Measurements from ENCODE around the gene PTPRS. TPM values are rescaled to one million over a fixed set of nuclear protein-coding genes. Genes with fewer than 3 reads are reported as not detected.
A peak's percentile ranks its signal among the peaks of the same experiment; 100 is the strongest.

PTPRS gene
- total and polyA plus RNA-seq, 2 of the 13 experiments (the other 11 are each of a cell fraction or from before 2014, with no cell fraction given): 32.7 to 43.9 TPM

GRCh38 chr19:5343848-5344247 is 3.2 kb upstream of the PTPRS start (continued):
- no peak for TF ChIP-seq SNRNP70 (IDR thresholded peaks at IDR 0.05; ENCODE audit: low read depth, low read length)
- no peak for TF ChIP-seq CCDC6 (CRISPR knock-in tag; IDR thresholded peaks at IDR 0.05)
- TF ChIP-seq ZNF224 (CRISPR knock-in tag; IDR thresholded peaks at IDR 0.05): 0 out of 2 replicates have a peak, but pooled peaks have one; percentile 46
- TF ChIP-seq, protein P1, sequence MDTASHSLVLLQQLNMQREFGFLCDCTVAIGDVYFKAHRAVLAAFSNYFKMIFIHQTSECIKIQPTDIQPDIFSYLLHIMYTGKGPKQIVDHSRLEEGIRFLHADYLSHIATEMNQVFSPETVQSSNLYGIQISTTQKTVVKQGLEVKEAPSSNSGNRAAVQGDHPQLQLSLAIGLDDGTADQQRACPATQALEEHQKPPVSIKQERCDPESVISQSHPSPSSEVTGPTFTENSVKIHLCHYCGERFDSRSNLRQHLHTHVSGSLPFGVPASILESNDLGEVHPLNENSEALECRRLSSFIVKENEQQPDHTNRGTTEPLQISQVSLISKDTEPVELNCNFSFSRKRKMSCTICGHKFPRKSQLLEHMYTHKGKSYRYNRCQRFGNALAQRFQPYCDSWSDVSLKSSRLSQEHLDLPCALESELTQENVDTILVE (CRISPR knock-in tag; IDR thresholded peaks at IDR 0.05): no peak
- TF ChIP-seq PRMT3 (CRISPR knock-in tag; IDR thresholded peaks at IDR 0.05; ENCODE audit: borderline replicate concordance, low read depth): no peak
- no peak; the same call in 1 of the 2 replicates for TF ChIP-seq HMG20B (CRISPR knock-in tag; conservative IDR thresholded peaks at IDR 0.05)
- TF ChIP-seq ZNF292 (CRISPR knock-in tag; IDR thresholded peaks at IDR 0.05; ENCODE audit: borderline replicate concordance, low read depth): 0 out of 2 replicates have a peak, but pooled peaks have one; percentile 47
- peak; percentile 64 for TF ChIP-seq IKZF5 (CRISPR knock-in tag; IDR thresholded peaks at IDR 0.05)
- TF ChIP-seq, protein P2, sequence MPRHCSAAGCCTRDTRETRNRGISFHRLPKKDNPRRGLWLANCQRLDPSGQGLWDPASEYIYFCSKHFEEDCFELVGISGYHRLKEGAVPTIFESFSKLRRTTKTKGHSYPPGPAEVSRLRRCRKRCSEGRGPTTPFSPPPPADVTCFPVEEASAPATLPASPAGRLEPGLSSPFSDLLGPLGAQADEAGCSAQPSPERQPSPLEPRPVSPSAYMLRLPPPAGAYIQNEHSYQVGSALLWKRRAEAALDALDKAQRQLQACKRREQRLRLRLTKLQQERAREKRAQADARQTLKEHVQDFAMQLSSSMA (CRISPR knock-in tag; IDR thresholded peaks at IDR 0.05): no peak; the same call in 1 of the 2 replicates
- TF ChIP-seq ATF7 (IDR thresholded peaks at IDR 0.05): no peak
- TF ChIP-seq ATF7 (CRISPR knock-in tag; IDR thresholded peaks at IDR 0.05): no peak
- no peak for TF ChIP-seq MAZ (IDR thresholded peaks at IDR 0.05; ENCODE audit: borderline replicate concordance, low read depth, low read length)
- no peak for TF ChIP-seq MAZ (CRISPR knock-in tag; IDR thresholded peaks at IDR 0.05; ENCODE audit: low read depth)
- peak; percentile 11; the same call in 1 of the 2 replicates for TF ChIP-seq CEBPB (IDR thresholded peaks at IDR 0.05; ENCODE audit: borderline replicate concordance, low read depth, low read length)
- TF ChIP-seq, protein P3, sequence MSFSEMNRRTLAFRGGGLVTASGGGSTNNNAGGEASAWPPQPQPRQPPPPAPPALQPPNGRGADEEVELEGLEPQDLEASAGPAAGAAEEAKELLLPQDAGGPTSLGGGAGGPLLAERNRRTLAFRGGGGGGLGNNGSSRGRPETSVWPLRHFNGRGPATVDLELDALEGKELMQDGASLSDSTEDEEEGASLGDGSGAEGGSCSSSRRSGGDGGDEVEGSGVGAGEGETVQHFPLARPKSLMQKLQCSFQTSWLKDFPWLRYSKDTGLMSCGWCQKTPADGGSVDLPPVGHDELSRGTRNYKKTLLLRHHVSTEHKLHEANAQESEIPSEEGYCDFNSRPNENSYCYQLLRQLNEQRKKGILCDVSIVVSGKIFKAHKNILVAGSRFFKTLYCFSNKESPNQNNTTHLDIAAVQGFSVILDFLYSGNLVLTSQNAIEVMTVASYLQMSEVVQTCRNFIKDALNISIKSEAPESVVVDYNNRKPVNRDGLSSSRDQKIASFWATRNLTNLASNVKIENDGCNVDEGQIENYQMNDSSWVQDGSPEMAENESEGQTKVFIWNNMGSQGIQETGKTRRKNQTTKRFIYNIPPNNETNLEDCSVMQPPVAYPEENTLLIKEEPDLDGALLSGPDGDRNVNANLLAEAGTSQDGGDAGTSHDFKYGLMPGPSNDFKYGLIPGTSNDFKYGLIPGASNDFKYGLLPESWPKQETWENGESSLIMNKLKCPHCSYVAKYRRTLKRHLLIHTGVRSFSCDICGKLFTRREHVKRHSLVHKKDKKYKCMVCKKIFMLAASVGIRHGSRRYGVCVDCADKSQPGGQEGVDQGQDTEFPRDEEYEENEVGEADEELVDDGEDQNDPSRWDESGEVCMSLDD (CRISPR knock-in tag; IDR thresholded peaks at IDR 0.05; ENCODE audit: borderline replicate concordance): no peak
- no peak for TF ChIP-seq RARG (CRISPR knock-in tag; IDR thresholded peaks at IDR 0.05; ENCODE audit: low read depth)
- peak; percentile 59 for TF ChIP-seq GATAD2A (CRISPR knock-in tag; IDR thresholded peaks at IDR 0.05)
- no peak for TF ChIP-seq ZNF891 (CRISPR knock-in tag; IDR thresholded peaks at IDR 0.05)
- no peak for TF ChIP-seq SCMH1 (CRISPR knock-in tag; IDR thresholded peaks at IDR 0.05; ENCODE audit: borderline replicate concordance)
- TF ChIP-seq ZNF710 (CRISPR knock-in tag; IDR thresholded peaks at IDR 0.05; ENCODE audit: borderline replicate concordance): no peak
- no peak for TF ChIP-seq TIGD3 (CRISPR knock-in tag; IDR thresholded peaks at IDR 0.05; ENCODE audit: borderline replicate concordance)

All from HepG2 (cell line).